Left cardiac atrium (tissue), 4 donors: ENCODE results near the gene ASAP2. TPM values are rescaled to one million over a fixed set of nuclear protein-coding genes. Genes with fewer than 3 reads are reported as not detected.
"Not testable (repeated sequence)": the region's sequence is repeated elsewhere in the genome, so short reads cannot be mapped to it uniquely, and the experiment has no call there.

Experiments used
- ATAC-seq, 2 donors: fragments of 200-7000 bp; cut with Tn5 transposase; one replicate each; pipeline ENCODE4 v1.9.1; 2020; ENCODE audit warnings: mild to moderate bottlenecking in 2 of 2, moderate library complexity in 2 of 2
- DNase-seq: peaks from one replicate; pipeline ENCODE4 v3.0.0-alpha.2; 2020
- intact Hi-C, 2 donors: fragments of 100-400 bp; cut with DNase I; formaldehyde crosslinking; loops; one replicate each; pipeline versions ENCODE4 v1.14.1 to v1.15.1; 2022 to 2023
- total RNA-seq, 2 donors: library from RNA; stranded (reverse); fragmentation: NEBNext Ultra II Directional; extraction: Animal tissue kit (Norgen Biotek cat#: 25700); gene quantifications; one replicate each; pipeline ENCODE4 v1.2.1, GENCODE V29; 2021
- donor health status: DM: no; HTN: yes; CAD: no.
- donor health status: DM: no; HTN: yes; CAD: no; lungs with severe emphysema.
- donor health status: DM: yes; HTN: yes; CAD: no.
- donor health status: Dilated cardiomyopathy.

Gene ASAP2
- total RNA-seq, 2 donors from 2014 or later, result 13.4 to 18.2 TPM

- ATAC-seq, result peak; percentile 53 to 59
- intact Hi-C loops, result no loop called here
Measured at GRCh38 chr2:9262671-9263171, 56.1 kb downstream of the ASAP2 start.

GRCh38 chr2:9263428-9263827 lies 56.8 kb downstream of the ASAP2 start:
- intact Hi-C loops, result no loop called here
- DNase-seq (no peak), ATAC-seq (peak in 1 of 2 donors; percentile 29)

More at GRCh38 chr2:9262671-9263171, 56.1 kb downstream of the ASAP2 start:
- DNase-seq, result peak; percentile 54

- intact Hi-C loops, result no loop called here
- DNase-seq, result no peak
- no peak for ATAC-seq
Measured at GRCh38 chr2:9264301-9264700, 57.7 kb downstream of the ASAP2 start.

- DNase-seq (no peak), ATAC-seq (no peak)
- intact Hi-C loops, result no loop called here
Measured at GRCh38 chr2:9266711-9267110, 60.1 kb downstream of the ASAP2 start.

GRCh38 chr2:9267286-9267685 lies 60.7 kb downstream of the ASAP2 start:
- ATAC-seq, intact Hi-C loops, DNase-seq: not testable (repeated sequence)

- intact Hi-C loops, result no loop called here
- no peak for ATAC-seq
- DNase-seq, result no peak
Measured at GRCh38 chr2:9268301-9269080, 61.9 kb downstream of the ASAP2 start.

- no peak for ATAC-seq
- intact Hi-C loops, result no loop called here
- DNase-seq, result no peak
Measured at GRCh38 chr2:9269295-9269694, 62.7 kb downstream of the ASAP2 start.

GRCh38 chr2:9269695-9270360 lies 63.2 kb downstream of the ASAP2 start:
- DNase-seq (no peak), ATAC-seq (no peak)
- intact Hi-C loops, result no loop called here

GRCh38 chr2:9271091-9271490 lies 64.5 kb downstream of the ASAP2 start:
- ATAC-seq (no peak), DNase-seq (no peak)
- intact Hi-C loops, result no loop called here

- ATAC-seq, result no peak
- intact Hi-C loops, result no loop called here
- DNase-seq, result no peak
Measured at GRCh38 chr2:9271691-9272090, 65.1 kb downstream of the ASAP2 start.

- no peak for DNase-seq
- ATAC-seq, result no peak
- intact Hi-C loops, result no loop called here
Measured at GRCh38 chr2:9273486-9274130, 67.0 kb downstream of the ASAP2 start.

GRCh38 chr2:9274701-9275343 lies 68.2 kb downstream of the ASAP2 start:
- no peak for DNase-seq
- no peak for ATAC-seq
- intact Hi-C loops, result no loop called here

GRCh38 chr2:9275399-9275798 lies 68.8 kb downstream of the ASAP2 start:
- ATAC-seq (peak in 1 of 2 donors; percentile 66), DNase-seq (no peak)
- intact Hi-C loops, result no loop called here

GRCh38 chr2:9276074-9276473 lies 69.5 kb downstream of the ASAP2 start:
- intact Hi-C loops, result no loop called here
- DNase-seq (no peak), ATAC-seq (no peak)

GRCh38 chr2:9276901-9277451 lies 70.4 kb downstream of the ASAP2 start:
- DNase-seq, result no peak
- peak; percentile 29 to 61 for ATAC-seq
- intact Hi-C loops, result no loop called here

GRCh38 chr2:9278439-9278838 lies 71.8 kb downstream of the ASAP2 start:
- ATAC-seq, result no peak
- intact Hi-C loops, result no loop called here
- DNase-seq, result no peak

GRCh38 chr2:9279426-9279825 lies 72.8 kb downstream of the ASAP2 start:
- ATAC-seq (no peak), DNase-seq (no peak)
- intact Hi-C loops, result no loop called here

- ATAC-seq, result no peak
- no peak for DNase-seq
- intact Hi-C loops, result no loop called here
Measured at GRCh38 chr2:9280224-9280623, 73.6 kb downstream of the ASAP2 start.

- intact Hi-C loops, result no loop called here
- DNase-seq (no peak), ATAC-seq (no peak)
Measured at GRCh38 chr2:9281145-9281544, 74.5 kb downstream of the ASAP2 start.
